GM19043 (cell line): ENCODE measurements around the gene NPPB.

Experiments
- ATAC-seq: cut with Tn5 transposase; IDR thresholded peaks from one replicate; pipeline ENCODE4 v1.9.1; 2021; ENCODE audit warnings: low read depth; ENCODE audit not compliant: unreplicated experiment

NPPB gene

DNA sequence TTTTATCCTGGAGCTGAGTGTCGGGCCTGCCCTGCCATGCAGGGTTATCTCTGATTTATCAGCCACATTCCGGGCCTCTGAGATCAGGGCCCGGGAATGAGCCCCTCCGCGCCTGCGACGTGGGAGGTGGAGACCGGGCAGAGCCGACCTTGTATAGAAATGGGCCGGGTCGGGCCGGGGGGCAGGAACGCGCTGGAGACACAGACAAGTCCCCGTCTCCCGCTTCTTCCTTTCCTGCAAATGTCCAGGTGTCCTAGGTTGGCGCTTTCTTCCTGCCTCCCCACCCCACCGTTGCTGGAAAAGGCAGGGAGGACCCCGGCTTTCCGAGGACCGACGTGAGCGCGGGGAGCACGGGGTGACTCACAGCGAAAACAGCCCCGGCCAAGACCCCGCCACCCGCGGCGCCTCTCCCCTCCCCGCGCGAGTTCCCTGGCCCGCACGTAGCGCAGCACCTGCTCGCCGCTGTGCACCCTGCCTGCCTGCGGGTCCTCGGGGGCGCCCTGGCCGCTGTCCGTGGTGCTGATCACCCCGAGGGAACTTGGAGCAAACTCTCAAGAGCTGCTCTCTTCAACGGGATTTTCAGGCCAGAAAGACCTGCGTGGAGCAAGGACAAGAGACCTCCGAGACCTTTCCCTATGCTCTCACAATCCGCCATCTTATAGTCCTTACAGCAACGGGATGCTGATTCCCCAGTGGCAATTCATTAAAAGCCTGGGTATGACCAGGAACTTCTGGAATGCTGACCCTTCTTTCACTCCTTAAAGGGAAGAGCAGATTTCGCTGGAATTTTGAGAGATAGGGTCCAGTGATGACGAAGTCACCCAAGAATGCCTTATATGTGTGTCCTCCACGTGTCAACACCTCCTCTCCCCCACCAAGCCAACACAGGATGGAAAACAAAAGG, 475 bp upstream of the NPPB start:
- ATAC-seq, result no peak

DNA sequence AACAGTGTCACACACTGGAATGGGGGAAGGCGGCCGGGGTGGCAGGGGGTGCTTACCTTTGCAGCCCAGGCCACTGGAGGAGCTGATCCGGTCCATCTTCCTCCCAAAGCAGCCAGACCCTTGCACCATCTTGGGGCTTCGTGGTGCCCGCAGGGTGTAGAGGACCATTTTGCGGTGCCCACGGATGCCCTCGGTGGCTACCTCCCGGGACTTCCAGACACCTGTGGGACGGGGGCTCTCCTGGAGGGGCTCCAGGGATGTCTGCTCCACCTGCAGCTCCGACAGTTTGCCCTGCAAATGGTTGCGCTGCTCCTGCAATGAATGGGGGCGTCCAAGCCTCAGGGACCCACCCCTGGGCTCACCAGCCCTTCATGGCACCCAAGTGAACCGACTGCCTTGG, 587 bp downstream of the NPPB start:
- no peak for ATAC-seq

DNA sequence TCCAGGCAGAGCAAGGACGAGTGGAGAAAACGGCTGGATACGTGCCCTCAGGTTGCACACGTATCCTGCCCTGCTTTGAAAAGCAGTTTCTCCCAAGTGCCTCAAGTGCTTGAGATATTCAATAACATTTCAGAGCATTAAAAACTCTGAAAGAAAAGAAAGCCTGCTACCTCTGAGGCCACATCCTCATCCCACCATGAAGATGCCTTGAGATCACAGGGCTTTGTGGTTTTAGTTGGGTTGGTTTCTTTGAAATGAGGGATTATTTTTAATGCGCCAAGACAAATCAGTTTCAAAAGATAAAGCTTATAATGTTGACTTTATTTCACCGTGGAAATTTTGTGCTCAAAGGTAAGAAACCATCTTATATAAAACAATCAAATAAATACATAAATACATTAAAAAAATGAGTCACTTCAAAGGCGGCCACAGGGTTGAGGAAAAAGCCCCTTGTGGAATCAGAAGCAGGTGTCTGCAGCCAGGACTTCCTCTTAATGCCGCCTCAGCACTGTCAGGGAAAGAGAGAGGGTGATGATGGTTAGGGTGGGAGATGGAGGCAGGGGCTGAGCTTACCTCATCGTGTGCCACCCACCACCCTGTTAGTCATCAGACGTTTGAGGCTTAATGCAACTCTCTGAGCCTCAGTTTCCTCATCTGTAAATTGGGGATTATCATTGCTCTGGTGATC, 1.4 kb downstream of the NPPB start:
- ATAC-seq, result no peak

DNA sequence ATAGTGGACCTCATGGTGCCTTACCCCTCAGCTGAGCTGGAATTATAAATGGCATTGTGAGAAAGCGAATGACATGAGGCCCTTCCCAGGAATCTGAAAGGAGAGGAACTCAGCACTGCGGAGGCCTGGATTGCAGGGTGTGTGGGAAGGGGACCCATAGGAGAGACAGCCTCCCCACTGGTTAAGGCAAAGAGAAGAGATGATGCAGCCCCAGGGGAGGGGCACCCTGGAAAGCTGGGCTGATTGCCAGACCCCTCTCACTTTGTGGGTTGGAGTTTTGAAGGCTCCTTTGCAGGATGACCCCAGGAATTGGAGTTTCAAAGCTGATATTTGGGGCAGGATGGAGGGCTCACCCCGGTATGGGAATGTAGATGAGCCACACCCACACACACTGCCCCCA, 2.0 kb downstream of the NPPB start:
- ATAC-seq, result no peak

- no peak for ATAC-seq
Observed at GRCh38 chr1:11855430-11855829, 3.3 kb downstream of the NPPB start.

- ATAC-seq, result no peak
Observed at GRCh38 chr1:11854519-11854918, 4.2 kb downstream of the NPPB start.

GRCh38 chr1:11851180-11851579, 7.6 kb downstream of the NPPB start:
- no peak for ATAC-seq

GRCh38 chr1:11850156-11850555, 8.6 kb downstream of the NPPB start:
- no peak for ATAC-seq

GRCh38 chr1:11848373-11848700, 10.4 kb downstream of the NPPB start:
- ATAC-seq, result no peak

GRCh38 chr1:11847667-11848372, 10.9 kb downstream of the NPPB start, which contains the start of gene NPPA:
Gene NPPA (minus strand): TSS chr1:11847783. CDS start chr1:11847684, 99 bp downstream.
- ATAC-seq, result no peak

DNA sequence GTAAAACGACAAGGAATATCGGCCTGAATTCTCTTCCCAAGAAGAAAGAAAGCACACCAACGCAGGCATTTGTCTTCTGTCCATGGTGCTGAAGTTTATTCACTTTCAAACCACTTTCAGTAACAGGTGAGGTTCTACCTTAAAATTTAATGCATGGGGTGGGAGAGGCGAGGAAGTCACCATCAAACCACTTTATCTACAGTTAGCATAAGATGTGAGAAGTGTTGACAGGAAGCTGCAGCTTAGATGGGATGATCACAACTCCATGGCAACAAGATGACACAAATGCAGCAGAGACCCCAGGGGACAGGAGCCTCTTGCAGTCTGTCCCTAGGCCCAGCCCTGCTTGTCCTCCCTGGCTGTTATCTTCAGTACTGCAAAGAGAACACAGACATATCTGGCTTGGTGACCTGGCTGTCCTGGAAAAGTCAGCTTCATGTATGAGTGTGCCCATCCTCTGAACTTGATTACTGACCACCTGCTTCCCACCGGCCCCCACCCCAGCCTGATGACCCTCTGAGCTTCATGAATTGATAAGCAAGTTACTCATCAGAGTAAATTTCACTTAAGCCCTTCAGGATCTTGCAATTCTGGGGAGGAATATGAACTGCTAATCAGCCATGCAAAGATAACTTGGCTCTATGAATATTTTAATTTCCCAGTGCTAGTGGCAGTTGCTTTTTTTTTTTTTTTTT, 13.0 kb downstream of the NPPB start:
- ATAC-seq, result no peak

DNA sequence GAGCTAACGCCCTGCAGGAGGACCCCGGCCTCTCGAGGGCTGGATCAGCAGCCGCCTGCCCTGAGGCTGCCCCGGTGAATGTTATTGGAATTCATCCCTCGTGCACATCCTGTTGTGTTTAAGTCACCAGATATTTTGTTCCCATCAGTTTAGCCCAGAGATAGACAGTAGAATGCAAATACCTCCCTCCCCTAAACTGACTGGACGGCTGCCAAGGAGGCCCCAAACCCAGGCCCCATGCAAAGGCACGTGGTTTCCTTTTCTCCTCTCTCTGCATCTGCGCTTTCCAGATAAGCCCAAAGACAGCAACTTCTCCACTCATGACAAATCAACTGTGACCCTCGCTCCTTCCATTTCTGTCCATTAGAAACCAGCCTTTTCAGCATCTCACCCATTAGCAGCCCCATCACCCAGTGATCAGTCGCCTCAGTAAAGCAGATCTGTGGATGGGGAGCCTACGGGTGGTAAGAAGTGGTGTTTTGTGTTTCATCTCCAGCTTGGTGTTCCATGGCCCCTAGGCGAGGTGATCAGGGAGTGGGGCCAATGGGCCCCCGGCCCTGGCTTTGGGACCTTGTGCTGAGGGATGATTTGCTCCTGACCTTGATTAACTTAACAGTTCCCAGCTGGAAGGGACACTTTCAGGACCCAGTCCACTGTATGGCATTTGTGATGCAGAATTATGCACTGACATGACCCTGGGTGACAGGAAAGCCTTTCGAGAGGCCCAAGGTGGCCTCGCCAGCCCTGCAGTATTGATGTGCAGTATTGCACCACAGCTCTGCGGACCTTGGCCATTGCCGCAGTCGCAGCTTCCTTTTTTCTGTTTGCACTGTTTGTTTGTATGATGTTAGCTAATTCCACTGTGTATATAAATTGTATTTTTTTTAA, 16.3 kb downstream of the NPPB start:
- no peak for ATAC-seq

GRCh38 chr1:11841245-11842153, 17.2 kb downstream of the NPPB start:
- ATAC-seq, result no peak

DNA sequence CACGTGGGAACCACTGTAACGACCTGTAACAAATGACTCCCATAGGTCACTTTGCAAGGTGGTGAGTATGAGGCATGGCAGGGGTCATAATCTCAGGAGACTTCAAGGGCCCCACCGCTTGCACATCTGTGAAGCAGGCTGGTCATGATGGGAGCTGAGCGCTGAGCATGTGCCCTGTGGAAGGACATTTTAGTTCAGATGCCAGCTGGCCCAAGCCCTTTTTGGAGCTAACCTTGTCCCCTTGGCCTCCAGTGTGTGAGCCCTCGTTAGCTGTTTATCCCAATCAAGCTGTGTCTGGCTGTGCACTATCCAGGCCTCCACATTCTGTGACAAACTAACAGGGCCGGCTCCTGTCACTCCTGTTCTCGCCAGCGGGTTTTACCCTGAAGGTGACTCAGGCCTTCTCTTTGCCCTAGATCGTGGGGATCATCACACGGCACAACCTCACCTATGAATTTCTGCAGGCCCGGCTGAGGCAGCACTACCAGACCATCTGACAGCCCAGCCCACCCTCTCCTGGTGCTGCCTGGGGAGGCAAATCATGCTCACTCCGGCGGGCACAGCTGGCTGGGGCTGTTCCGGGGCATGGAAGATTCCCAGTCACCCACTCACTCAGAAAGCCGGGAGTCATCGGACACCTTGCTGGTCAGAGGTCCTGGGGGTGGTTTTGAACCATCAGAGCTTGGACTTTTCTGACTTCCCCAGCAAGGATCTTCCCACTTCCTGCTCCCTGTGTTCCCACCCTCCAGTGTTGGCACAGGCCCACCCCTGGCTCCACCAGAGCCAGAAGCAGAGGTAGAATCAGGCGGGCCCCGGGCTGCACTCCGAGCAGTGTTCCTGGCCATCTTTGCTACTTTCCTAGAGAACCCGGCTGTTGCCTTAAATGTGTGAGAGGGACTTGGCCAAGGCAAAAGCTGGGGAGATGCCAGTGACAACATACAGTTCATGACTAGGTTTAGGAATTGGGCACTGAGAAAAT, 18.7 kb downstream of the NPPB start:
- no peak for ATAC-seq

GRCh38 chr1:11838349-11839272, 20.1 kb downstream of the NPPB start:
- ATAC-seq, result no peak

DNA sequence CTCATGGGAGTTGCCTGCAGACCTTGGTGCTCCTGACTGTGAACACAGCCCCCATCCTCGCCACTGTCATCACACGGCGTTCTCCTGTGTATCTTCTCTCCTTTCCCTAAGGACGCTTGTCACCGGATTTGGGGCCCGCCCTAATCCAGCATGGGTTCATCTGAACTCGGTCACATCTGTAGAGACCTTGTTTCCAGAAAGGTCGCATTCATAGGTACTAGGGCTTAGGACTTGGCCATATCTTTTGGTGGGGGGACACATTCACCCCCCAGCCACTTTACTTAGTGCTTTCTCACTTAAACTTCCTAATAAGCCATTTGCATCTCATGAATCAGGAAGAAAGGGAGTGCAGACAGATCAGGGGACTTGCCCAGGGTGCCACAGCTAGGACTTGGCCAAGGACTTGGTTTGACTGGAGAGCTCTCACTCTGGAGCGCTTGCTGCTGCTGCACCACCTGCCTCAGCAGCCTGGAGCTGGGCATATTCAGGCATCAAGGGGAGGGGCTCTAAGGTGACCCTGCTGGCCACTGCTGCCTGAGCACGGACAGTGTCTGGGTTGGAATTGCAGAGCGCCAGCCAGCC, 20.9 kb downstream of the NPPB start:
- no peak for ATAC-seq
